Suppressor macrophage treated with lipopolysaccharide for 4 hours (primary cell): Measurements from ENCODE around the gene NFATC2.
"Not testable (repeated sequence)": the region's sequence is repeated elsewhere in the genome, so short reads cannot be mapped to it uniquely, and the experiment has no call there.

Source experiments
- DNase-seq: peaks from one replicate; pipeline ENCODE4 v3.0.0-alpha.2; 2020

Gene NFATC2

GRCh38 chr20:51542571-51543421 is at the start of gene NFATC2:
NFATC2 (minus strand) TSS chr20:51542719; CDS start chr20:51542499, 220 bp downstream.
- no peak for DNase-seq

DNA sequence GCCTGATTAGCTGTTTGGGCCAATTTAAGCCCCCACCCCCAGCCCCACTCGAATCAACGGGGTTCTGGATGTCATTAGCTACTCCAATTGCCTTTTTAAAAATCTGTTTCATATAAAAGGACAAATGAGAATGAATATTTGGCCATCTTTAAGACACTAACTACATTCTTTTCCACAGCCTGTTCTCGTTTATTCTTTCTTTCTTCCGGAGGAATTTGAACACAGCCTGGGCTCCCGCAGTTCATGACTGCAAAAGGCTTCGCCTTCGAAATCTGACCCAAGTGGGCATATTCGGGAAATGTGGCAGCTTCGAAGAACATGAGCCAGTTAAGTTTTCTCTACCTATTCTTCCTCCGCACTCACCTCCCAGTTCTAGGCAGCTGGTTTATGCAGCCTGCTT is 49.4 kb upstream of the NFATC2 start:
- DNase-seq, result no peak

DNA sequence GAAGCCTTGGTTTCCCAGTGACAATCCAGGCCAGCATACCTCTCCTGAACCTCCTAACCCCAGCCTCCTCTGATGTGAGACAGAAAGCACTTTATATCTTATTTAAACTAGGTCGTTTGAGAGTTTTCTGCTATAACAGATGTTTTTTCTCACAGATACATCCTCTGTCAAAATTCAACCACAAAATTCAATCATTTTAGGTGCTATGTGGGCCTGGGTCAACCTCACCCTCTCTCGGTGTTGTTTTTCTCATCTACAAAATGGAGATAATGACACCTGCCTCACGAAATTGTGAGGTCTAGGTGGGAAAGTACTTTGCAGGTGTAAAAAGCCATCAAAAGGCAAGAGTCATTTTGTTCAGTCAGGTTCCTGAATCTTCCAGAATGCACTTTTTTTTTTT is 46.2 kb upstream of the NFATC2 start:
- DNase-seq, result no peak

GRCh38 chr20:51587145-51587544 is 44.6 kb upstream of the NFATC2 start:
- no peak for DNase-seq

DNA sequence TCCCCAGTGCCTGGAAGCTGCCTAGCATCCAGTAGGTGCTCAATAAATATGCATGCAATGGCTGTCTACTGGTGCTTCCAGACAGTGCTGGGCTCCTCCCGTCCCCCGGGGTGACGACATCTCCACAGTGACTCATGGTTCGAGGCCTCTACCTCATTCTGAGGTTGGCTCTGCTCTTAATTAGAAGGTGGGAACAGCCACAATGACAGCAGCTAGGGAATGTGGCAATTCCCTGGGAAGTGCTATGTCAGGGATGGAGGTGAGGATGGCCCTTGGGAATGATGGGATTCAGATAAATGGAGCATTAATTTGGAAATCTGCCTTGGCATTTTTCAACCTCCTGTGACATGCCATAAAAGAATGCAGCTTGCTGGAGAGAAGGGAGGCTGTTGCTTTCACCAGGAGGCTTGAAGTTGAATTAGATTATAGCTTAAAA is 43.5 kb upstream of the NFATC2 start:
- no peak for DNase-seq

DNA sequence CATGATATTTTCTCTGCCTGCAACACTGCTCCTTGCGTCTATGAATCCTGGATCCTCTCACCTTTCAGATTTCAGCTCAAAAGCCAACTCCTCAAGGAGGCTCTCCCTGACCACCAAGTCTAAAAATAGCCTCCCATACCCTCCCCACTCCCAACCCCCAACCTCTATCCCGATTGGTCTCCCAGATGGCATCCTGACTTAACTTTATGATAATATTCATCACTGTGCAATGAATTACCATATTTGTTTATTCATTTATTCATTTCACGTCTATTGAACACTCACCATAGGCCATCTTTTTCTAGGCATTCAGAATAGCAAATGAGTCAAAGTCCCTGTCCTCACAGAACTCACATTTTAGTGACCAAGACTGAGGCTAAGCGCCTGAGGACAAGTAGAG is 42.6 kb upstream of the NFATC2 start:
- no peak for DNase-seq

DNA sequence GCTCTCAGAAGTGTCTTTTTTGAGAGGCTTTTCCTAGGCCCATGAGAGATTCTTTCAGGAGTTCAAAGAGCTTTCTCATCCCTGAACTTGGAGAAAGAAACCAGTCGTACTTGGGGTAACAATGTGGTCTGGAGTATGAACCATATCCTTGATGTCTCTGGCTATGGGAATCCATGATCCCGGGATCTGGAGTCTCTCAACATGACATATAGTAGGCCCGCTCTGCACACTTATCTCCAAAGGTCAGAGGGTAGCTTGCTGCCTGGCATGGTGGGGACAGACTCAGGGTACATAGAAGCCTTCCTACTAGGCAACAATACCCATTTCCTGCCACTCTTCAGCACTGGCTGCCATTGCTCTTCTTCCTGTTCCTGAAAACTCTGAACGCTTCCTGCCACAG is 42.2 kb upstream of the NFATC2 start:
- no peak for DNase-seq

DNA sequence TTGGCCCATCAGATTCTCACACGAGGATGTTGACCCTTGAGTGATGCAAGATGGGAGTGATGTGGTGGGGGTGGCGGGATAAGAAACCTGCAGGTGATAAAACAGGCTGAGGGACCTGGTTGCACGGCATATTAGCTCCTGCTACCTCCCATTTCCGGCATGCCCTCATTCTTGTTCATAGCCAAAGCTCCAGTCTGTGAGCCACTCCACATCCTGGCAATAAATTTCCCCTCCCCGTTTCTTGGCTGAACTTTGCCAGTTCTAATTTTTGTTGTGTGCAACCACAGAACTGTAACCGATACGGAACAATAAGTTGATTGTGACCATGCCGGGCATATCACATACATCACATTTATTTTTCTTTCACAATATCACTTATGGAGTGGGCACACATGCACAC is 41.6 kb upstream of the NFATC2 start:
- DNase-seq, result no peak

- DNase-seq, result no peak
Measured at GRCh38 chr20:51583499-51583898, 41.0 kb upstream of the NFATC2 start.

- no peak for DNase-seq
Measured at GRCh38 chr20:51583073-51583472, 40.6 kb upstream of the NFATC2 start.

GRCh38 chr20:51581571-51581970 is 39.1 kb upstream of the NFATC2 start:
- DNase-seq, result no peak

DNA sequence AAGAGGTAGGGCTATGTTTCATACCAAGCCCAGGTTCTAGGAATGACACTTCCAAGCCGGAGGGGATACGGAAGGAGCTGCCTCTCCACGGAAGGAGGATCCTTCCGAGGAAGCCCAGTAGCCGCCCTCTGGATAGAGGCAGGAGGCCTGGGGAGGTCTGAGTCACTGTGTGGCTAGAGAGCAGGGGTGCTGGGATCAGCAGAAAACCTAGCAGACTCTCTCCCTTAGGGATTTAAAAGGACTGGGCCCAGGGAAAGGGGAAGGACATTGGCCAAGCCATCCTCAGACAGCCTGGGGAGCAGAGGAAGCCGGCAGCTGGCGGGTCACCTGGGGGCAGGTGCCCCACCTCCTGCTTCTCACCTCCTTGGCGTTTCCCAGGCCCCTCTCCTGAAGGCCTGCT is 36.6 kb upstream of the NFATC2 start:
- no peak for DNase-seq

GRCh38 chr20:51578145-51578459 is 35.6 kb upstream of the NFATC2 start:
- no peak for DNase-seq

DNA sequence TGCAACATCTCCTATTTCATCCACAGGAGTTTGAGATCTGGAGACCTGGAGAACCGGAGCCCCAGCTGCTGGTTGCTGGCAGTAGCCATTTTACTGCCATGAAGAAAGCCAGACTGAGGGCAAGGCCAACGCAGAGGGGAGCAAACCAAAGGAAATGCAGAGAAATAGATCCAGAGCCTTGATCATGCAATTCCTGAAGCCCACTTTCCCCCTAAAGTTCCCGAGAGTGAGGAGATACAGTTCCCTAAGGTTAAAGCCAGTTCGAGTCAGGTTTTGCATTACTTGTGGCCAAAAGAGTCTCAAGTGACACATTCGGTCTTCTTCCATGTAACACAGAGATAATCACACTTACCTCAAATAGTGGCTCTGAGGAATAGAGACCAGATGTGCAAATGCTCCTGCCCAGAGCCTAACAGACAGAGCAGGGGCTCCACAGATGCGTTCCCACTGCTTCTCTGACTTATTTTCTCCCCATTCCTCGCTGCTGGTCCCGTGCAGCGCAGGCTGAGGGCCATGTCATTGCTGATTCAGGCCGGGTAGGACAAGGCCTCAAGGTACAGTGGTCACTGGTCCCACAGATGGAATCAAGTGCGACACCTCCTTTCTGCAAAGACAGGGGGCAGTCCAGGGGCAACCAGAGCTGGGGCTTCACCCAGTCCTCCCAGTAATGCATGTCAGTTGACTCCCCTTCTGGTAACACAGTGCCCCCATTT is 35.1 kb upstream of the NFATC2 start:
- no peak for DNase-seq

GRCh38 chr20:51575486-51575885 is 33.0 kb upstream of the NFATC2 start:
- no peak for DNase-seq

- no peak for DNase-seq
Measured at GRCh38 chr20:51574248-51575033, 31.9 kb upstream of the NFATC2 start.

DNA sequence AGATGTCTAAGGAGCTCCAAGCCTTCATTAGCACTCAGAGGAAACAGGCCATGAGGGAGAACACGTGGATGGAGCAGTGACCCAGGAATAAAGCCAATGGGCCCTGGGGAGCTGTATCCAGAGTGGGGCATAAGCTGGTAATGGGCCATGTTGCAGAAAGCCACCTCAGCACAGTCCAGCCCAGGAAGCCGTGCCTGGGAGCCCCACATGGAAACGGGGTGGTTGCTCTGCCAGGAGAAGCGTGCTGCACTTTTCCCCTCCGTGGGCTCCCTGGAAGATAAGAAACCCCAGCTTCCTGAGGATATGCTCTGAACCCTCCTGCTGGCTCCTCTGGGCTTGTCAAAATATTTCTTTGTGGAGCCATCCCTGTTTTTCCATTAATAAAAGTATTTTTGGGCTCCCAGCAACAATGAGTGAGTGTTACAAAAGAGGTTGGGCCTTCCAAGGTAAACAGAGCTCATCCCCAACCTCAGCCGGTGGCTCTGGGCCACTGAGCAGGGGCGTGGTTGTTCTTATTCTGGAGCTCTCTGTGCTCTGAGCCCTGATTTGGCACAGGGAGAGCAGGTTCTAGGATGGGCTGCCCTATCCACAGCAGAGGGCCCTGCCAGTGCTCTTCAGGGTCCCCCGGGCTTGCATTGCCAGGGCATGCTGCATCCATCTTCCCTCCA is 31.2 kb upstream of the NFATC2 start:
- no peak for DNase-seq

- DNase-seq, result no peak
Measured at GRCh38 chr20:51571460-51571794, 28.9 kb upstream of the NFATC2 start.

DNA sequence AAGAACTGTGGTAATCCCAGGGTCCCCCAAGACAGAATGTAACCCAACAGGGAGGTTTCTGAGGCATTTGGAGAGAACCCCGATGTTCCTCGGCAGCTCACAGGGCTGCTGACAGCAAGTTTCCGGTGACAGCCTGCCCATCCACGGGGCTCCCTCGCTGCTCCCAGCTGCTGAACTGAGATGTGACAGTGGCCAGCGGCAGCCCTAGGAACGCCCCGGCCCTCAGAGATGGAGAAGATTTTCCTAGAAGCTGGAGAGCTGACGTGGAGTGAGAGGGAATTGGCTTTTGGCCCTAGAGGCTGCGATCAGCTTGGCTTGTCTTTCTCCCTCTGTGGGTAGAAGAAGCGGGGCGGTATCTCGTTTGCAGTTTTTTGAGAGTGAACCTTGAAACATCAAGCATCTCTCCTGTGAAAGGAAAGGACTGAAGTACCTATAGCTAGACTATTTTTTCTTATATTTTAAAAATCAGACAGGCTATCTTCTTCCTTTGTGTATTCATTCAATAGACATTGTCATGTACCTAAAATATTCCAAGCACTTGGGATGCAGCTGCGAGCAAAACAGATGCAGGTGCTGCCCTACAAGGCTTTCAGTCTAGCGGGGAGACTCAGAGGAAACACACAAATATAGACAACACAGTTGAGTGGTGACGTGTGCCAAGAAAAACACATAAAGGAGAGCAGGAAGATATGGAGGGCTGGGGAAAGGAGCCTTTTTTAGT is 28.4 kb upstream of the NFATC2 start:
- DNase-seq, result no peak

- no peak for DNase-seq
Measured at GRCh38 chr20:51569815-51570738, 27.6 kb upstream of the NFATC2 start.

DNA sequence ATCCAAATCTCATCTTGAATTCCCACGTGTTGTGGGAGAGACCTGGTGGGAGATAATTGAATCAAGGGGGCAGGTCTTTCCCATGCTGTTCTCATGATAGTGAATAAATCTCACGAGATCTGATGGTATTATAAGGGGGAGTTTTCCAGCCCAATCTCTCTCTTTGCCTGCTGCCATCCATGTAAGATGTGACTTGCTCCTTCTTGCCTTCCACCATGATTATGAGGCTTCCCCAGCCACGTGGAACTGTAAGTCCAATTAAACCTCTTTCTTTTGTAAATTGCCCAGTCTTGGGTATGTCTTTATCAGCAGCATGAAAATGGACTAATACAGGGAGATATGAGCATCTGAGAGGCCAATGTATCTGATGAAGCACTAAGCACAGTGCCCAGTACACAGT is 26.0 kb upstream of the NFATC2 start:
- not testable (repeated sequence) for DNase-seq
